HepG2 (cell line): ENCODE results near the gene NYAP1. TPM values are rescaled to one million over a fixed set of nuclear protein-coding genes. Genes with fewer than 3 reads are reported as not detected.
A peak's percentile ranks its signal among the peaks of the same experiment; 100 is the strongest.

ENCODE experiments used
- CREB1 ChIP-seq, 2 experiments: fragments of 450-650 bp in 1 of 2; IDR thresholded peaks; 2 replicates each; pipeline ENCODE4 v1.6.1; 2016 to 2017; ENCODE audit warnings: control low read depth in 1 of 2, mild to moderate bottlenecking in 1 of 2, missing compliant biosample characterization in 1 of 2, missing genetic modification characterization in 1 of 2
- FOXJ3 ChIP-seq: sonication (generic); formaldehyde crosslinking; IDR thresholded peaks from 2 replicates; pipeline ENCODE4 v1.4.0; 2020; ENCODE audit warnings: missing genetic modification reagents, mild to moderate bottlenecking, borderline replicate concordance
- FUBP1 ChIP-seq: sonication (generic); formaldehyde crosslinking; IDR thresholded peaks from 2 replicates; pipeline ENCODE4 v1.5.1; 2020; ENCODE audit warnings: missing genetic modification reagents, mild to moderate bottlenecking, borderline replicate concordance
- NBN ChIP-seq: fragments of 450-650 bp; conservative IDR thresholded peaks from 2 replicates; pipeline ENCODE4 v1.6.1; 2017
- NCOA5 ChIP-seq: sonication (generic); formaldehyde crosslinking; IDR thresholded peaks from 2 replicates; pipeline ENCODE4 v1.4.0; 2020; ENCODE audit warnings: missing genetic modification reagents
- PLSCR1 ChIP-seq: sonication (generic); formaldehyde crosslinking; IDR thresholded peaks from 2 replicates; pipeline ENCODE4 v1.5.0; 2020; ENCODE audit warnings: missing genetic modification reagents, mild to moderate bottlenecking, borderline replicate concordance
- SP2 ChIP-seq: sonication (generic); formaldehyde crosslinking; IDR thresholded peaks from 2 replicates; pipeline ENCODE4 v1.5.1; 2020; ENCODE audit warnings: mild to moderate bottlenecking, missing genetic modification reagents
- ZBTB49 ChIP-seq: sonication (generic); formaldehyde crosslinking; IDR thresholded peaks from 2 replicates; pipeline ENCODE4 v1.4.0; 2020; ENCODE audit warnings: missing genetic modification reagents, borderline replicate concordance
- ZHX2 ChIP-seq, 2 experiments: sonication (generic) in 1 of 2; formaldehyde crosslinking in 1 of 2; IDR thresholded peaks; 2 replicates each; pipeline versions ENCODE4 v1.6.1 to v1.9.0; 2014 to 2022; ENCODE audit warnings: antibody characterized with exemption in 1 of 2, borderline replicate concordance in 1 of 2, inconsistent platforms in 1 of 2, low read depth in 1 of 2, missing genetic modification reagents in 1 of 2
- ZKSCAN1 ChIP-seq: fragments of 150-350 bp; IDR thresholded peaks from 2 replicates; pipeline ENCODE4 v1.6.1; 2014; ENCODE audit warnings: low read length
- ZNF263 ChIP-seq: sonication (generic); formaldehyde crosslinking; IDR thresholded peaks from 2 replicates; pipeline ENCODE4 v1.4.0; 2020; ENCODE audit warnings: missing genetic modification reagents
- ZNF724P ChIP-seq: sonication (generic); formaldehyde crosslinking; IDR thresholded peaks from 2 replicates; pipeline ENCODE4 v1.8.0; 2022; ENCODE audit warnings: missing genetic modification reagents, borderline replicate concordance
- ZNF782 ChIP-seq: sonication (generic); formaldehyde crosslinking; IDR thresholded peaks from 2 replicates; pipeline ENCODE4 v1.4.0; 2020; ENCODE audit warnings: missing genetic modification reagents, mild to moderate bottlenecking, borderline replicate concordance
- ZSCAN29 ChIP-seq: sonication (generic); formaldehyde crosslinking; conservative IDR thresholded peaks from 2 replicates; pipeline ENCODE4 v1.4.0; 2020; ENCODE audit warnings: mild to moderate bottlenecking, missing genetic modification reagents
- polyA plus RNA-seq, 8 experiments: library from polyadenylated mRNA; depleted of rRNA in 3 of 8; stranded (reverse) in 7 of 8; unstranded in 1 of 8; fragments of >200 nt; fragmentation: Illumina TruSeq in 4 of 8; extraction: Trizol in 4 of 8; gene quantifications; 2 replicates each; pipeline versions ENCODE4 v1.2.1 to v1.2.3, GENCODE V29; 2011 to 2016; ENCODE audit warnings: low read depth in 4 of 8, missing spikeins in 1 of 8, mixed read lengths in 1 of 8; ENCODE audit not compliant: insufficient read depth in 1 of 8
- total RNA-seq, 5 experiments: library from RNA; depleted of rRNA; stranded (reverse); fragments of >200 nt; fragmentation: Illumina TruSeq; extraction: Trizol; gene quantifications; 2 replicates each; pipeline ENCODE4 v1.2.3, GENCODE V29; 2016; ENCODE audit warnings: low read depth in 1 of 5

Gene NYAP1
- total and polyA plus RNA-seq, 2 of the 13 experiments (the other 11 are each of a cell fraction or from before 2014, with no cell fraction given): 0.15 to 0.46 TPM

GRCh38 chr7:100478958-100479660 is 4.6 kb upstream of the NYAP1 start, which contains the start of gene TSC22D4 (continued):
- TF ChIP-seq CREB1 (IDR thresholded peaks at IDR 0.05) (no peak), CREB1 (CRISPR knock-in tag; IDR thresholded peaks at IDR 0.05) (no peak), FUBP1 (CRISPR knock-in tag) (no peak), ZBTB49 (CRISPR knock-in tag) (no peak), FOXJ3 (no peak), ZNF782 (no peak), ZKSCAN1 (no peak), NBN (no peak), ZSCAN29 (CRISPR knock-in tag) (no peak), ZNF263 (CRISPR knock-in tag) (peak; percentile 100), ZNF724P (CRISPR knock-in tag) (no peak), ZHX2 (IDR thresholded peaks at IDR 0.05; ENCODE audit: low read depth) (no peak), ZHX2 (CRISPR knock-in tag; IDR thresholded peaks at IDR 0.05; ENCODE audit: borderline replicate concordance) (no peak), SP2 (CRISPR knock-in tag) (no peak), PLSCR1 (CRISPR knock-in tag) (no peak), NCOA5 (CRISPR knock-in tag) (no peak)
